Measurements from ENCODE around the gene POLR3A. TPM values are rescaled to one million over a fixed set of nuclear protein-coding genes. Genes with fewer than 3 reads are reported as not detected.

POLR3A gene
- polyA plus RNA-seq, 6 donors from 2014 or later = 0.92 to 11.2 (median 6.8) TPM

- Mint-ChIP-seq H3K4me3 (no peak overlapping the region), H3K36me3 (peaks cover 0 to 5% of the 10 kb centered on the region in 2 donors), H3K4me1 (no peaks in the 10 kb centered on the region), H3K27ac (no peak overlapping the region), H3K27me3 (peaks cover 0 to 23% (median 11%) of the 10 kb centered on the region in 3 donors), H3K9me3 (peaks cover 0 to 17% (median 8%) of the 10 kb centered on the region in 7 donors)
- ATAC-seq (ENCODE audit: low read depth in 2 of 2) (no peak), DNase-seq (no peak)
These were observed 66.8 kb downstream of the POLR3A start for GRCh38 chr10:77962350-77963146.

- DNase-seq (no peak), ATAC-seq (ENCODE audit: low read depth in 2 of 2) (no peak)
- Mint-ChIP-seq H3K27ac (no peak overlapping the region), H3K27me3 (peaks cover 0 to 19% (median 11%) of the 10 kb centered on the region in 3 donors), H3K36me3 (peaks cover 0 to 5% of the 10 kb centered on the region in 2 donors), H3K4me1 (no peaks in the 10 kb centered on the region), H3K4me3 (no peak overlapping the region), H3K9me3 (peaks cover 0 to 17% (median 8%) of the 10 kb centered on the region in 7 donors)
These were observed 67.6 kb downstream of the POLR3A start for GRCh38 chr10:77961668-77962067.

GRCh38 chr10:77960829-77961329, 68.4 kb downstream of the POLR3A start:
- Mint-ChIP-seq H3K36me3 (peaks cover 0 to 5% of the 10 kb centered on the region in 2 donors), H3K4me1 (no peaks in the 10 kb centered on the region), H3K27me3 (peaks cover 5 to 24% (median 11%) of the 10 kb centered on the region in 3 donors), H3K4me3 (no peak overlapping the region), H3K27ac (no peak overlapping the region), H3K9me3 (peaks cover 0 to 17% (median 7%) of the 10 kb centered on the region in 7 donors)
- ATAC-seq (ENCODE audit: low read depth in 2 of 2) = no peak
- no peak for DNase-seq

GRCh38 chr10:77959887-77960455, 69.3 kb downstream of the POLR3A start:
- H3K4me1 Mint-ChIP-seq = no peaks in the 10 kb centered on the region
- H3K36me3 Mint-ChIP-seq = peaks cover 0 to 5% of the 10 kb centered on the region in 2 donors
- H3K27ac Mint-ChIP-seq = no peak overlapping the region
- no peak for DNase-seq
- no peak overlapping the region for H3K4me3 Mint-ChIP-seq
- ATAC-seq (ENCODE audit: low read depth in 2 of 2) = no peak
- peaks cover 8 to 28% (median 8%) of the 10 kb centered on the region in 3 donors for H3K27me3 Mint-ChIP-seq
- H3K9me3 Mint-ChIP-seq = peaks cover 0 to 16% (median 7%) of the 10 kb centered on the region in 7 donors

- Mint-ChIP-seq H3K27ac (no peak overlapping the region), H3K36me3 (peaks cover 0 to 5% of the 10 kb centered on the region in 2 donors), H3K9me3 (peaks cover 0 to 16% (median 6%) of the 10 kb centered on the region in 7 donors), H3K4me3 (no peak overlapping the region), H3K4me1 (no peaks in the 10 kb centered on the region), H3K27me3 (peaks cover 6 to 28% (median 8%) of the 10 kb centered on the region in 3 donors)
- DNase-seq (no peak), ATAC-seq (ENCODE audit: low read depth in 2 of 2) (no peak)
These were observed 69.9 kb downstream of the POLR3A start for GRCh38 chr10:77959384-77959783.

GRCh38 chr10:77955136-77955535, 74.2 kb downstream of the POLR3A start:
- H3K9me3 Mint-ChIP-seq = peaks cover 6 to 41% (median 31%) of the 10 kb centered on the region in 7 donors
- H3K4me3 Mint-ChIP-seq = no peak overlapping the region
- H3K27me3 Mint-ChIP-seq = peaks cover 14 to 32% (median 15%) of the 10 kb centered on the region in 3 donors

GRCh38 chr10:77949167-77949566, 80.1 kb downstream of the POLR3A start:
- Mint-ChIP-seq H3K9me3 (peaks cover 6 to 48% (median 39%) of the 10 kb centered on the region in 7 donors), H3K27me3 (peaks cover 23 to 29% (median 25%) of the 10 kb centered on the region in 3 donors), H3K27ac (no peak overlapping the region), H3K4me3 (no peak overlapping the region), H3K36me3 (peaks cover 0 to 26% of the 10 kb centered on the region in 2 donors), H3K4me1 (no peaks in the 10 kb centered on the region)
- no peak for ATAC-seq (ENCODE audit: low read depth in 2 of 2)
- DNase-seq = no peak

More at GRCh38 chr10:77955136-77955535, 74.2 kb downstream of the POLR3A start:
- no peak overlapping the region for H3K27ac Mint-ChIP-seq
- no peak for ATAC-seq (ENCODE audit: low read depth in 2 of 2)
- no peaks in the 10 kb centered on the region for H3K4me1 Mint-ChIP-seq
- DNase-seq = no peak
- peaks cover 0 to 17% of the 10 kb centered on the region in 2 donors for H3K36me3 Mint-ChIP-seq

GRCh38 chr10:77946084-77946483, 83.2 kb downstream of the POLR3A start:
- Mint-ChIP-seq H3K4me1 (no peaks in the 10 kb centered on the region), H3K27me3 (peaks cover 24 to 37% (median 30%) of the 10 kb centered on the region in 3 donors), H3K4me3 (no peak overlapping the region), H3K27ac (no peak overlapping the region), H3K9me3 (peaks cover 6 to 24% (median 18%) of the 10 kb centered on the region in 7 donors), H3K36me3 (peaks cover 0 to 18% of the 10 kb centered on the region in 2 donors)
- ATAC-seq (ENCODE audit: low read depth in 2 of 2) (no peak), DNase-seq (no peak)

GRCh38 chr10:77944519-77944918, 84.8 kb downstream of the POLR3A start:
- H3K27ac Mint-ChIP-seq = no peak overlapping the region
- H3K4me1 Mint-ChIP-seq = no peaks in the 10 kb centered on the region
- ATAC-seq (ENCODE audit: low read depth in 2 of 2) (no peak), DNase-seq (no peak)
- peaks cover 0 to 4% of the 10 kb centered on the region in 2 donors for H3K36me3 Mint-ChIP-seq
- no peak overlapping the region for H3K4me3 Mint-ChIP-seq
- H3K27me3 Mint-ChIP-seq = peaks cover 15 to 37% (median 37%) of the 10 kb centered on the region in 3 donors
- peaks cover 0 to 10% (median 4%) of the 10 kb centered on the region in 7 donors for H3K9me3 Mint-ChIP-seq

- peaks cover 0 to 5% (median 0%) of the 10 kb centered on the region in 7 donors for H3K9me3 Mint-ChIP-seq
These were observed 86.0 kb downstream of the POLR3A start for GRCh38 chr10:77943121-77943901.

GRCh38 chr10:77941790-77942189, 87.5 kb downstream of the POLR3A start:
- H3K4me3 Mint-ChIP-seq = peak overlapping the region in 1 of 8 donors; percentile 10
- no peak overlapping the region for H3K27ac Mint-ChIP-seq
- H3K4me1 Mint-ChIP-seq = no peaks in the 10 kb centered on the region
- no peaks in the 10 kb centered on the region for H3K36me3 Mint-ChIP-seq
- peaks cover 7 to 31% (median 25%) of the 10 kb centered on the region in 3 donors for H3K27me3 Mint-ChIP-seq
- DNase-seq (no peak), ATAC-seq (ENCODE audit: low read depth in 2 of 2) (no peak)
- peaks cover 0 to 5% (median 0%) of the 10 kb centered on the region in 7 donors for H3K9me3 Mint-ChIP-seq

More at GRCh38 chr10:77943121-77943901, 86.0 kb downstream of the POLR3A start:
- ATAC-seq (ENCODE audit: low read depth in 2 of 2) = no peak
- no peak for DNase-seq
- H3K36me3 Mint-ChIP-seq = no peaks in the 10 kb centered on the region
- no peaks in the 10 kb centered on the region for H3K4me1 Mint-ChIP-seq
- peak overlapping the region in 1 of 8 donors; percentile 47 for H3K4me3 Mint-ChIP-seq
- peak overlapping the region in 1 of 6 donors; percentile 22 for H3K27ac Mint-ChIP-seq
- peaks cover 7 to 31% (median 25%) of the 10 kb centered on the region in 3 donors for H3K27me3 Mint-ChIP-seq

GRCh38 chr10:77940627-77941026, 88.7 kb downstream of the POLR3A start:
- peaks cover 7 to 31% (median 25%) of the 10 kb centered on the region in 3 donors for H3K27me3 Mint-ChIP-seq

GRCh38 chr10:77940225-77940624, 89.1 kb downstream of the POLR3A start:
- no peaks in the 10 kb centered on the region for H3K4me1 Mint-ChIP-seq
- no peak overlapping the region for H3K4me3 Mint-ChIP-seq
- no peak overlapping the region for H3K27ac Mint-ChIP-seq
- DNase-seq (no peak), ATAC-seq (ENCODE audit: low read depth in 2 of 2) (no peak)
- H3K36me3 Mint-ChIP-seq = no peaks in the 10 kb centered on the region
- peaks cover 7 to 30% (median 25%) of the 10 kb centered on the region in 3 donors for H3K27me3 Mint-ChIP-seq
- peaks cover 0 to 5% (median 0%) of the 10 kb centered on the region in 7 donors for H3K9me3 Mint-ChIP-seq

More at GRCh38 chr10:77940627-77941026, 88.7 kb downstream of the POLR3A start:
- Mint-ChIP-seq H3K27ac (no peak overlapping the region), H3K9me3 (peaks cover 0 to 5% (median 0%) of the 10 kb centered on the region in 7 donors), H3K4me3 (no peak overlapping the region), H3K4me1 (no peaks in the 10 kb centered on the region), H3K36me3 (no peaks in the 10 kb centered on the region)
- ATAC-seq (ENCODE audit: low read depth in 2 of 2) (no peak), DNase-seq (no peak)

All from naive B cell (primary cell).